Gastrocnemius medialis (tissue), 4 donors: ENCODE results near the gene ARHGEF4.

Experiments used
- CTCF ChIP-seq, 5 experiments: fragments of 450-650 bp in 3 of 5; fragments of 200-600 bp in 2 of 5; sonication (generic) in 2 of 5; IDR thresholded peaks in 4 of 5; conservative IDR thresholded peaks in 1 of 5; 1 replicate in 4 of 5; 2 replicates in 1 of 5; pipeline ENCODE4 v1.5.1; 2016 to 2019; ENCODE audit warnings: antibody characterized with exemption in 5 of 5, mild to moderate bottlenecking in 3 of 5, moderate library complexity in 3 of 5
- POLR2A ChIP-seq, 2 donors: fragments of 450-650 bp; IDR thresholded peaks; one replicate each; pipeline ENCODE4 v1.6.1; 2017; ENCODE audit warnings: antibody characterized with exemption in 2 of 2, mild to moderate bottlenecking in 2 of 2, moderate library complexity in 2 of 2

- TF ChIP-seq CTCF (IDR thresholded peaks at IDR 0.05 in 4 of 5, conservative IDR thresholded peaks at IDR 0.05 in 1 of 5) (no peak), POLR2A (IDR thresholded peaks at IDR 0.05) (no peak)
Observed at GRCh38 chr2:130826419-130826818, 10.3 kb upstream of the ARHGEF4 start.
